Measurements from ENCODE around the gene NSUN7.
"Not testable (repeated sequence)": the region's sequence is repeated elsewhere in the genome, so short reads cannot be mapped to it uniquely, and the experiment has no call there.

The NSUN7 gene

GRCh38 chr4:40808926-40809457 is 59.2 kb downstream of the NSUN7 start:
- in situ Hi-C loops (cut with MboI; ENCODE audit: low sequenced_read_pairs), result no loop called here

GRCh38 chr4:40811956-40812355 is 62.2 kb downstream of the NSUN7 start:
- in situ Hi-C loops (cut with MboI; ENCODE audit: low sequenced_read_pairs), result no loop called here

- in situ Hi-C loops (cut with MboI; ENCODE audit: low sequenced_read_pairs), result no loop called here
These were observed 62.6 kb downstream of the NSUN7 start for GRCh38 chr4:40812386-40812785.

- in situ Hi-C loops (cut with MboI; ENCODE audit: low sequenced_read_pairs), result no loop called here
These were observed 63.1 kb downstream of the NSUN7 start for GRCh38 chr4:40812856-40813255.

- in situ Hi-C loops (cut with MboI; ENCODE audit: low sequenced_read_pairs), result not testable (repeated sequence)
These were observed 67.4 kb downstream of the NSUN7 start for GRCh38 chr4:40817157-40817556.

- in situ Hi-C loops (cut with MboI; ENCODE audit: low sequenced_read_pairs), result no loop called here
These were observed 70.3 kb downstream of the NSUN7 start for GRCh38 chr4:40820101-40820500.

GRCh38 chr4:40822420-40823166 is 72.8 kb downstream of the NSUN7 start:
- in situ Hi-C loops (cut with MboI; ENCODE audit: low sequenced_read_pairs), result no loop called here

GRCh38 chr4:40825014-40825838 is 75.5 kb downstream of the NSUN7 start:
- in situ Hi-C loops (cut with MboI; ENCODE audit: low sequenced_read_pairs), result no loop called here

- in situ Hi-C loops (cut with MboI; ENCODE audit: low sequenced_read_pairs), result no loop called here
These were observed 77.1 kb downstream of the NSUN7 start for GRCh38 chr4:40826821-40827220.

- in situ Hi-C loops (cut with MboI; ENCODE audit: low sequenced_read_pairs), result no loop called here
These were observed 78.0 kb downstream of the NSUN7 start for GRCh38 chr4:40827758-40828157.

- in situ Hi-C loops (cut with MboI; ENCODE audit: low sequenced_read_pairs), result no loop called here
These were observed 78.9 kb downstream of the NSUN7 start for GRCh38 chr4:40828661-40829060.

- in situ Hi-C loops (cut with MboI; ENCODE audit: low sequenced_read_pairs), result no loop called here
These were observed 79.8 kb downstream of the NSUN7 start for GRCh38 chr4:40829586-40829985.

- in situ Hi-C loops (cut with MboI; ENCODE audit: low sequenced_read_pairs), result no loop called here
These were observed 81.6 kb downstream of the NSUN7 start for GRCh38 chr4:40831146-40831907.

GRCh38 chr4:40832175-40832574 is 82.4 kb downstream of the NSUN7 start:
- in situ Hi-C loops (cut with MboI; ENCODE audit: low sequenced_read_pairs), result no loop called here

- in situ Hi-C loops (cut with MboI; ENCODE audit: low sequenced_read_pairs), result no loop called here
These were observed 83.5 kb downstream of the NSUN7 start for GRCh38 chr4:40833212-40833611.

- in situ Hi-C loops (cut with MboI; ENCODE audit: low sequenced_read_pairs), result no loop called here
These were observed 87.5 kb downstream of the NSUN7 start for GRCh38 chr4:40837094-40837870.

- in situ Hi-C loops (cut with MboI; ENCODE audit: low sequenced_read_pairs), result no loop called here
These were observed 89.0 kb downstream of the NSUN7 start for GRCh38 chr4:40838742-40839141.

GRCh38 chr4:40840255-40840984 is 90.7 kb downstream of the NSUN7 start:
- in situ Hi-C loops (cut with MboI; ENCODE audit: low sequenced_read_pairs), result loop anchor here (10.0 kb wide), 1 partner anchor 96 kb away; the partner anchor contains the start of gene NSUN7

GRCh38 chr4:40840985-40841571 is 91.3 kb downstream of the NSUN7 start:
- in situ Hi-C loops (cut with MboI; ENCODE audit: low sequenced_read_pairs), result loop anchor here (10.0 kb wide), 1 partner anchor 96 kb away; the partner anchor contains the start of gene NSUN7
